ENCODE results near the gene NOP10.

DNA sequence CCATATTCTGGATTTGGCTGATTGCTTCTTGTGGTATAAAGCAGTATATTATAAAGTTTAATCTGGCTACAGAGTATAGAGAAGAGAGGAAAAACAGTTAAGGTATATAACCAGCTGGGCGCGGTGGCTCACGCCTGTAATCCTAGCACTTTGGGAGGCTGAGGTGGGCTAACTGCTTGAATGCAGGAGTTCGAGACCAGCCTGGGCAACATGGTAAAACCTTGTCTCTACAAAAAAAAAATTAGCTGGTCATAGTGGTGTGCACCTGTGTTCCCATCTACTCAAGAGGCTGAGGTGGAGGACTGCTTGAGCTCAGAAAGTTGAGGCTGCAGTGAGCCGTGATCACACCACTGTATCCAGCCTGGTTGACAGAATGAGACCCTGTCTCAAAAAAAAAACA lies 12.7 kb downstream of the NOP10 start:
- TF ChIP-seq GATA2 (IDR thresholded peaks at IDR 0.05; ENCODE audit: low read depth, low read length), result no peak
- TF ChIP-seq GATA3 (IDR thresholded peaks at IDR 0.05; ENCODE audit: low read depth, low read length), result no peak
